ENCODE data around the gene ANKRD12.

Gene ANKRD12

DNA sequence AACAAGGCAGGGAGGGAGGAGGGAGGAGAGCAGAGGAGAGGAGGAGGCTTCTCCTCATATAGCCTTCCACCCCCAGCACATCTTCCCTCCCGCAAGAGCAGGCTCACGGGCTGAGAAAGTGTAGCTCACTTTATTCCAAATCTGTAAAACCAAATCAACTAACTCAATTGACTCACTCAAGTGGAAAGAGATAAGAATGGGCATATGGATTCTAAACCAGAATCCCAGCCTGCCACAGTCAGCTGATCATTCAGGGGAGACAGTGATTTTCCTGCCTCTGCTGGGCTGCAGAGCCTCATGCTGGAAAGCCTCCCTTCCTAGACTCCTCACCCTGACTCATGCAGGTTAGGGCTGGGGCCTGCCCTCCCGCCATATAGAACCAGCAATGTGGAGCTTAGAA lies 193.8 kb downstream of the ANKRD12 start:
- Histone ChIP-seq H3K23ac (ENCODE audit: low read depth, low read length, poor library complexity) (no peak overlapping the region), H3K27me3 (ENCODE audit: control insufficient read depth in 3 of 3, insufficient read depth in 3 of 3, low read depth in 1 of 3, low read length in 3 of 3) (no peaks in the 10 kb centered on the region), H2AK5ac (ENCODE audit: low read depth, low read length) (no peak overlapping the region), H3K9me3 (replicated peaks in 1 of 2; ENCODE audit: control insufficient read depth in 2 of 2, insufficient read depth in 1 of 2, low read depth in 1 of 2, low read length in 2 of 2) (peaks cover 0 to 13% of the 10 kb centered on the region in 2 donors), H3K14ac (ENCODE audit: low read length) (no peak overlapping the region), H2BK12ac (ENCODE audit: low read length) (no peak overlapping the region), H3K9ac (ENCODE audit: low read depth, low read length, poor library complexity) (no peak overlapping the region), H3K4me3 (ENCODE audit: low read length in 2 of 2) (no peak overlapping the region), H3K4me1 (ENCODE audit: control insufficient read depth in 2 of 2, insufficient read depth in 1 of 2, low read depth in 1 of 2, low read length in 2 of 2) (peaks cover 0 to 2% of the 10 kb centered on the region in 2 donors), H2AFZ (ENCODE audit: low read length) (peak overlapping the region; percentile 34), H3K18ac (ENCODE audit: low read length) (no peak overlapping the region), H2BK15ac (ENCODE audit: low read length) (no peak overlapping the region), H4K91ac (ENCODE audit: low read depth, low read length, poor library complexity) (no peak overlapping the region), H3K4ac (ENCODE audit: low read length) (no peak overlapping the region), H3K36me3 (replicated peaks in 1 of 2; ENCODE audit: control insufficient read depth in 2 of 2, insufficient read depth in 2 of 2, low read length in 2 of 2) (no peaks in the 10 kb centered on the region), H3K4me2 (ENCODE audit: insufficient read depth, low read length, poor library complexity, severe bottlenecking) (no peak overlapping the region), H2BK5ac (ENCODE audit: low read length) (no peak overlapping the region), H3K27ac (replicated peaks; ENCODE audit: low read length) (no peak overlapping the region), H4K8ac (ENCODE audit: low read depth, low read length) (no peak overlapping the region), H3K79me1 (ENCODE audit: low read depth, low read length) (peaks cover 3% of the 10 kb centered on the region), H2BK120ac (ENCODE audit: low read depth, low read length) (no peak overlapping the region)
- WGBS, 2 donors (ENCODE audit: extremely low coverage in 2 of 2, insufficient read length in 2 of 2, insufficient replicate concordance in 1 of 2), result no CpG with 5 or more reads among the region's 3 CpGs
- no peak for DNase-seq (ENCODE audit: low spot score)

DNA sequence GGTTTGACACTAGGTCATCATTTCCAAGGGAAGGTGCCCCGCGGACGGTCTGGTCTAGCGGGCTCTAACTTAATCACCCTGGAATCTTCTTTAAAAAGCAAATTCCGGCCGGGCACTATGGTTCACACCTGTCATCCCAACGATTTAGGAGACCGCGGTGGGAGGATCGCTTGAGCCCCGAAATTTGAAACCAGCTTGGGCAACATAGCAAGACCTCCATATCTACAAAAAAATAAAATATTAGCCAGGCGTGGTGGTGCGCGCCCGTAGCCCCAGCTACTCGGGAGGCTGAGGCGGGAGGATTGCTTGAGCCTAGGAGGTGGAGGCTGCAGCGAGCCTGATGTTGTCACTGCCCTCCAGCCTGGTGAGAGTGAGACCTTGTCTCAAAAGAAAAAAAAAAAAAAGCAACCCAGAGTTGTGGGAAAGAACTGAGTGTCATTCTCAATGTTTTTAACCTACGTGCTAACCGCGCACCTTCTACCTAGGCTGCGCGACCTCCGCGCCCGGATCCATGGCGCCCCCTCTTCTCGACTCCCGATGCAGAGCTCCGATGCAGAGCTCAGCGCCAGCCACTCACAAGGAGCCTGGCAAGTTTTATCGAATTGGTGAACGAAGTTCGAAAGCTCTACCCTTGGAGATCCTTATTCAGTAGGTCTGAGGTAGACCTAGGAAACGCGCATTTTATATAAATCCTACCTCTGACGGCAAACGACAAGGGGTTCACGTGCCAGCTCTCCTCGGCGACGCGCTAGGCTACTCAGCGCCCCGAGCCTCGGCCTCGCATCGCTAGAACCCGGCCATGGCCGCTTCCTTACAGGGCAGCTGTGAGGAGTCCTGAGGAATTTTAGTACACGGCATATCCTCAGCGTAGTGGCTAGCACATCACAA lies 197.1 kb downstream of the ANKRD12 start:
- Histone ChIP-seq H3K27ac (replicated peaks; ENCODE audit: low read length) (no peak overlapping the region), H3K4me3 (ENCODE audit: low read length in 2 of 2) (peak overlapping the region; percentile 71 to 74), H2BK120ac (ENCODE audit: low read depth, low read length) (no peak overlapping the region), H3K36me3 (replicated peaks in 1 of 2; ENCODE audit: control insufficient read depth in 2 of 2, insufficient read depth in 2 of 2, low read length in 2 of 2) (peaks cover 1 to 22% of the 10 kb centered on the region in 2 donors), H2BK5ac (ENCODE audit: low read length) (no peak overlapping the region), H3K4ac (ENCODE audit: low read length) (no peak overlapping the region), H2BK12ac (ENCODE audit: low read length) (no peak overlapping the region), H3K9me3 (replicated peaks in 1 of 2; ENCODE audit: control insufficient read depth in 2 of 2, insufficient read depth in 1 of 2, low read depth in 1 of 2, low read length in 2 of 2) (peaks cover 0 to 6% of the 10 kb centered on the region in 2 donors), H2AK5ac (ENCODE audit: low read depth, low read length) (no peak overlapping the region), H3K14ac (ENCODE audit: low read length) (no peak overlapping the region), H3K18ac (ENCODE audit: low read length) (no peak overlapping the region), H4K8ac (ENCODE audit: low read depth, low read length) (no peak overlapping the region), H3K79me1 (ENCODE audit: low read depth, low read length) (peaks cover 3% of the 10 kb centered on the region), H4K91ac (ENCODE audit: low read depth, low read length, poor library complexity) (no peak overlapping the region), H3K27me3 (ENCODE audit: control insufficient read depth in 3 of 3, insufficient read depth in 3 of 3, low read depth in 1 of 3, low read length in 3 of 3) (no peaks in the 10 kb centered on the region), H3K4me1 (ENCODE audit: control insufficient read depth in 2 of 2, insufficient read depth in 1 of 2, low read depth in 1 of 2, low read length in 2 of 2) (peaks cover 0 to 5% of the 10 kb centered on the region in 2 donors), H3K23ac (ENCODE audit: low read depth, low read length, poor library complexity) (peak overlapping the region; percentile 6), H3K9ac (ENCODE audit: low read depth, low read length, poor library complexity) (no peak overlapping the region), H2BK15ac (ENCODE audit: low read length) (no peak overlapping the region), H2AFZ (ENCODE audit: low read length) (peak overlapping the region; percentile 98), H3K4me2 (ENCODE audit: insufficient read depth, low read length, poor library complexity, severe bottlenecking) (peak overlapping the region; percentile 69)
- WGBS, 2 donors (ENCODE audit: extremely low coverage in 2 of 2, insufficient read length in 2 of 2, insufficient replicate concordance in 1 of 2), result no CpG with 5 or more reads among the region's 52 CpGs
- no peak for DNase-seq (ENCODE audit: low spot score)

DNA sequence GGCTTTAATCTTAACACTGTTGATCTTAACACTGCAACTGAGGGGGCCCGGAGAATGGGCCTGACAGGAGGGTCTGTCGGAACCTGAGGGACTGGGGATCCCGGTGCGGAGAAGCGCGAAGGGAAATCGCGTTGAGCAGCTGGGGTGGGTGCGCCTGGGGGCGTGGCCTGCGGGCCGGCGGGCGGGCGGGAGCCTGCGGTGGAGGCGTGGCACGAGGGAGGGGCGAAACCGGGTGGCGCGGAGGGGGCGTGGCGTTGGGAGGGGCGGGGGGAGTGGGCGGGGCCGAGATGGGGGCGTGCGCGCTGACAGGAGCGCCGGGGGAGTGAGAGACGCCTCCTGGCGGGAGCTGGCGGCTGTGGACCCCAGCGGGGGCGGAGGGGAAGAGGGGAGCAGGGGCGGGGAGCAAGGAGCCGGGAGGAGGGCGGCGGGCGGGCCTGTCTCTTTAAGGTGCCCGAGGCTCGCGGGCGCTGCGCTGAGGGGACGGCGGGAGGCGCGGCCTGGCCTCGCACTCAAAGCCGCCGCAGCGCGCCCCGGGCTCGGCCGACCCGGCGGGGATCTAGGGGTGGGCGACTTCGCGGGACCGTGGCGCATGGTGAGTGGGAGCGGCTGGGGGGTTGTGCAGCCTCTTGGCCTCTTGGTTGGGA lies 197.9 kb downstream of the ANKRD12 start, which contains the start of gene TWSG1:
TWSG1 (plus strand) TSS at position 445 of the 644 bp plus-strand sequence. CDS start 2,457 bp downstream, outside the sequence.
- Histone ChIP-seq H3K4me3 (ENCODE audit: low read length in 2 of 2) (peak within 1 kb of the TSS; percentile 83 to 94), H4K8ac (ENCODE audit: low read depth, low read length) (no peak within 1 kb of the TSS), H2BK12ac (ENCODE audit: low read length) (no peak within 1 kb of the TSS), H2BK120ac (ENCODE audit: low read depth, low read length) (no peak within 1 kb of the TSS), H3K9ac (ENCODE audit: low read depth, low read length, poor library complexity) (peak within 1 kb of the TSS; percentile 90), H2BK5ac (ENCODE audit: low read length) (no peak within 1 kb of the TSS), H3K4me1 (ENCODE audit: control insufficient read depth in 2 of 2, insufficient read depth in 1 of 2, low read depth in 1 of 2, low read length in 2 of 2) (peaks cover 0 to 5% of the 10 kb centered on the region in 2 donors), H3K27me3 (ENCODE audit: control insufficient read depth in 3 of 3, insufficient read depth in 3 of 3, low read depth in 1 of 3, low read length in 3 of 3) (no peaks in the 10 kb centered on the region), H3K14ac (ENCODE audit: low read length) (peak within 1 kb of the TSS; percentile 94), H3K79me1 (ENCODE audit: low read depth, low read length) (peaks cover 3% of the 10 kb centered on the region), H2AFZ (ENCODE audit: low read length) (peak within 1 kb of the TSS; percentile 98), H4K91ac (ENCODE audit: low read depth, low read length, poor library complexity) (no peak within 1 kb of the TSS), H3K4ac (ENCODE audit: low read length) (no peak within 1 kb of the TSS), H3K4me2 (ENCODE audit: insufficient read depth, low read length, poor library complexity, severe bottlenecking) (peak within 1 kb of the TSS; percentile 69), H3K23ac (ENCODE audit: low read depth, low read length, poor library complexity) (peak within 1 kb of the TSS; percentile 85), H3K18ac (ENCODE audit: low read length) (peak within 1 kb of the TSS; percentile 97), H3K36me3 (replicated peaks in 1 of 2; ENCODE audit: control insufficient read depth in 2 of 2, insufficient read depth in 2 of 2, low read length in 2 of 2) (peaks cover 3 to 30% of the 10 kb centered on the region in 2 donors), H3K9me3 (replicated peaks in 1 of 2; ENCODE audit: control insufficient read depth in 2 of 2, insufficient read depth in 1 of 2, low read depth in 1 of 2, low read length in 2 of 2) (peaks cover 0 to 6% of the 10 kb centered on the region in 2 donors), H2AK5ac (ENCODE audit: low read depth, low read length) (no peak within 1 kb of the TSS), H3K27ac (replicated peaks; ENCODE audit: low read length) (peak within 1 kb of the TSS; percentile 31), H2BK15ac (ENCODE audit: low read length) (peak within 1 kb of the TSS; percentile 89)
- DNase-seq (ENCODE audit: low spot score), result peak; percentile 92
- no CpG with 5 or more reads among the region's 67 CpGs for WGBS, 2 donors (ENCODE audit: extremely low coverage in 2 of 2, insufficient read length in 2 of 2, insufficient replicate concordance in 1 of 2)

Measured in neuronal stem cell (in vitro differentiated cells).